ENCODE measurements around the gene AANAT. TPM values are rescaled to one million over a fixed set of nuclear protein-coding genes. Genes with fewer than 3 reads are reported as not detected.

The AANAT gene
- total RNA-seq, 2 experiments from 2014 or later: not detected

- H3K27ac ChIP-seq (ENCODE audit: low read depth, low read length, poor library complexity, severe bottlenecking): peak overlapping the region; percentile 83
- no TSS peak for BruUV-seq (replicated peaks)
- POLR2A ChIA-PET: interaction anchor here (0.6 to 8.2 kb wide), 9 partner anchors 17 to 233 kb away, joined by 3 to 57 read pairs (median 4); no protein-coding TSS in a partner anchor
These were observed 30.8 kb downstream of the AANAT start for GRCh38 chr17:76497979-76498875.

GRCh38 chr17:76498876-76499251, 31.5 kb downstream of the AANAT start:
- no peak for TF ChIP-seq EZH2phosphoT487 (IDR thresholded peaks at IDR 0.05; ENCODE audit: borderline replicate concordance, low read depth, low read length)
- TF ChIP-seq CTCF (conservative IDR thresholded peaks at IDR 0.05; ENCODE audit: low read length): no peak
- Histone ChIP-seq H3K79me2 (ENCODE audit: insufficient read depth, low read depth, low read length) (peaks cover 49% of the 10 kb centered on the region), H3K27ac (ENCODE audit: low read depth, low read length, poor library complexity, severe bottlenecking) (peak overlapping the region; percentile 83), H4K20me1 (ENCODE audit: insufficient read depth, low read length) (no peaks in the 10 kb centered on the region), H3K4me2 (ENCODE audit: low read length) (peak overlapping the region; percentile 98), H3K36me3 (ENCODE audit: insufficient read depth, low read length) (peaks cover 21% of the 10 kb centered on the region; the same call in 1 of the 2 replicates), H3K9me2 (ENCODE audit: insufficient read depth, low read length) (no peaks in the 10 kb centered on the region), H3K4me1 (ENCODE audit: insufficient read depth, low read length, poor library complexity, severe bottlenecking) (peaks cover 84% of the 10 kb centered on the region), H3K9me3 (ENCODE audit: low read length) (no peaks in the 10 kb centered on the region), H2AFZ (ENCODE audit: low read length) (no peak overlapping the region), H3K4me3 (ENCODE audit: low read depth, low read length, poor library complexity, severe bottlenecking) (peak overlapping the region; percentile 96)
- peak; percentile 86 for DNase-seq (ENCODE audit: low spot score)
- POLR2A ChIA-PET: interaction anchor here (0.5 to 8.2 kb wide), 9 partner anchors 13 to 541 kb away, joined by 3 to 57 read pairs (median 4); no protein-coding TSS in a partner anchor
- CTCF ChIA-PET (ENCODE audit: unreplicated experiment): interaction anchor here (0.5 to 1.9 kb wide), 6 partner anchors 13 to 1182 kb away, joined by 3 to 9 read pairs (median 4); no protein-coding TSS in a partner anchor
- no TSS peak for BruUV-seq (replicated peaks)
- intact Hi-C loops (cut with micrococcal nuclease; ENCODE audit: unreplicated experiment): loop anchor here (10.0 kb wide), 2 partner anchors 234 to 946 kb away; partner anchors contain the start of gene UBALD2

More at GRCh38 chr17:76497979-76498875, 30.8 kb downstream of the AANAT start:
- intact Hi-C loops (cut with micrococcal nuclease; ENCODE audit: unreplicated experiment): loop anchor here (10.0 kb wide), 2 partner anchors 233 to 947 kb away; partner anchors contain the start of gene UBALD2
- H2AFZ ChIP-seq (ENCODE audit: low read length): no peak overlapping the region
- H3K9me2 ChIP-seq (ENCODE audit: insufficient read depth, low read length): no peaks in the 10 kb centered on the region
- H3K4me2 ChIP-seq (ENCODE audit: low read length): peak overlapping the region; percentile 98
- H3K4me3 ChIP-seq (ENCODE audit: low read depth, low read length, poor library complexity, severe bottlenecking): peak overlapping the region; percentile 96
- CTCF ChIA-PET (ENCODE audit: unreplicated experiment): interaction anchor here (0.5 to 1.9 kb wide), 5 partner anchors 13 to 1181 kb away, joined by 3 to 9 read pairs (median 4); no protein-coding TSS in a partner anchor
- peaks cover 86% of the 10 kb centered on the region for H3K4me1 ChIP-seq (ENCODE audit: insufficient read depth, low read length, poor library complexity, severe bottlenecking)
- H3K36me3 ChIP-seq (ENCODE audit: insufficient read depth, low read length): peaks cover 21% of the 10 kb centered on the region; the same call in 1 of the 2 replicates
- H4K20me1 ChIP-seq (ENCODE audit: insufficient read depth, low read length): no peaks in the 10 kb centered on the region
- no peak for DNase-seq (ENCODE audit: low spot score)
- TF ChIP-seq EZH2phosphoT487 (IDR thresholded peaks at IDR 0.05; ENCODE audit: borderline replicate concordance, low read depth, low read length) (no peak), CTCF (conservative IDR thresholded peaks at IDR 0.05; ENCODE audit: low read length) (no peak)
- peaks cover 49% of the 10 kb centered on the region for H3K79me2 ChIP-seq (ENCODE audit: insufficient read depth, low read depth, low read length)
- no peaks in the 10 kb centered on the region for H3K9me3 ChIP-seq (ENCODE audit: low read length)

Data from OCI-LY7 (cell line).